Uterus (tissue), 2 donors: ENCODE data around the gene GPR107.

Source experiments
- CTCF ChIP-seq, 4 experiments: fragments of 200-600 bp in 2 of 4; fragments of 450-650 bp in 2 of 4; sonication (generic) in 2 of 4; IDR thresholded peaks; one replicate each; pipeline ENCODE4 v1.5.1; 2016 to 2019; ENCODE audit warnings: antibody characterized with exemption in 4 of 4, mild to moderate bottlenecking in 2 of 4, moderate library complexity in 1 of 4
- POLR2A ChIP-seq, 2 donors: fragments of 450-650 bp; IDR thresholded peaks; one replicate each; pipeline ENCODE4 v1.6.1; 2016; ENCODE audit warnings: antibody characterized with exemption in 2 of 2, mild to moderate bottlenecking in 1 of 2, moderate library complexity in 1 of 2

GRCh38 chr9:130155647-130156046 lies 101.9 kb downstream of the GPR107 start:
- TF ChIP-seq CTCF (IDR thresholded peaks at IDR 0.05) (no peak), POLR2A (IDR thresholded peaks at IDR 0.05) (no peak)
